Loucy (cell line): Measurements from ENCODE around the gene ALG8.

ENCODE experiments used
- H2AFZ ChIP-seq: fragments of 200-600 bp; sonication (generic); 2 replicates; pipeline ENCODE4 v1.6.0; 2016; ENCODE audit warnings: antibody characterized with exemption, mild to moderate bottlenecking, low read length, moderate library complexity
- H3F3A ChIP-seq: fragments of 200-600 bp; 2 replicates; pipeline ENCODE4 v1.6.0; 2016; ENCODE audit warnings: antibody characterized with exemption, low read depth, mild to moderate bottlenecking
- H3K27me3 ChIP-seq: fragments of 200-600 bp; sonication (generic); 2 replicates; pipeline ENCODE4 v1.6.1; 2014; ENCODE audit warnings: low read length, mild to moderate bottlenecking; ENCODE audit not compliant: insufficient read depth, poor library complexity, severe bottlenecking
- H3K36me3 ChIP-seq: fragments of 200-600 bp; sonication (generic); 2 replicates; pipeline ENCODE4 v1.6.1; 2016; ENCODE audit warnings: low read length; ENCODE audit not compliant: insufficient read depth
- H3K4me1 ChIP-seq: fragments of 200-600 bp; sonication (generic); 2 replicates; pipeline ENCODE4 v1.5.1; 2014; ENCODE audit warnings: low read length, mild to moderate bottlenecking; ENCODE audit not compliant: insufficient read depth, poor library complexity, severe bottlenecking
- H3K4me2 ChIP-seq: fragments of 200-600 bp; sonication (generic); 2 replicates; pipeline ENCODE4 v1.6.0; 2014; ENCODE audit warnings: antibody characterized with exemption, low read length, low read depth, mild to moderate bottlenecking; ENCODE audit not compliant: poor library complexity, severe bottlenecking
- H3K4me3 ChIP-seq: fragments of 200-600 bp; sonication (generic); 2 replicates; pipeline ENCODE4 v1.5.1; 2014; ENCODE audit warnings: low read length, mild to moderate bottlenecking, mixed read lengths; ENCODE audit not compliant: poor library complexity, severe bottlenecking
- H3K79me2 ChIP-seq: fragments of 200-600 bp; sonication (generic); 2 replicates; pipeline ENCODE4 v1.6.1; 2014; ENCODE audit warnings: low read length; ENCODE audit not compliant: insufficient read depth
- H3K9ac ChIP-seq: fragments of 200-600 bp; sonication (generic); 2 replicates; pipeline ENCODE4 v1.6.0; 2014; ENCODE audit warnings: mild to moderate bottlenecking, low read depth, low read length, moderate library complexity; ENCODE audit not compliant: poor library complexity, severe bottlenecking
- H3K9me2 ChIP-seq: fragments of 200-600 bp; sonication (generic); replicated peaks from 2 replicates; pipeline ENCODE4 v1.6.1; 2016; ENCODE audit warnings: low read depth, low read length, mixed read lengths
- H3K9me3 ChIP-seq: fragments of 200-600 bp; sonication (generic); 2 replicates; pipeline ENCODE4 v1.6.1; 2014; ENCODE audit warnings: mild to moderate bottlenecking, antibody characterized with exemption, low read length, low read depth; ENCODE audit not compliant: insufficient read depth
- H4K20me1 ChIP-seq: fragments of 200-600 bp; sonication (generic); 2 replicates; pipeline ENCODE4 v1.6.0; 2014; ENCODE audit warnings: antibody characterized with exemption, low read length, mild to moderate bottlenecking; ENCODE audit not compliant: insufficient read depth, poor library complexity, severe bottlenecking
- EZH2phosphoT487 ChIP-seq: fragments of 200-600 bp; IDR thresholded peaks from 2 replicates; pipeline ENCODE4 v1.6.1; 2018; ENCODE audit warnings: antibody characterized with exemption, mild to moderate bottlenecking, moderate library complexity, borderline replicate concordance
- TF ChIP-seq, protein P1 (sequence below): fragments of 200-600 bp; sonication (generic); conservative IDR thresholded peaks from 2 replicates; pipeline ENCODE4 v1.5.1; 2014; ENCODE audit warnings: mild to moderate bottlenecking, antibody characterized with exemption, low read length

Gene ALG8

DNA sequence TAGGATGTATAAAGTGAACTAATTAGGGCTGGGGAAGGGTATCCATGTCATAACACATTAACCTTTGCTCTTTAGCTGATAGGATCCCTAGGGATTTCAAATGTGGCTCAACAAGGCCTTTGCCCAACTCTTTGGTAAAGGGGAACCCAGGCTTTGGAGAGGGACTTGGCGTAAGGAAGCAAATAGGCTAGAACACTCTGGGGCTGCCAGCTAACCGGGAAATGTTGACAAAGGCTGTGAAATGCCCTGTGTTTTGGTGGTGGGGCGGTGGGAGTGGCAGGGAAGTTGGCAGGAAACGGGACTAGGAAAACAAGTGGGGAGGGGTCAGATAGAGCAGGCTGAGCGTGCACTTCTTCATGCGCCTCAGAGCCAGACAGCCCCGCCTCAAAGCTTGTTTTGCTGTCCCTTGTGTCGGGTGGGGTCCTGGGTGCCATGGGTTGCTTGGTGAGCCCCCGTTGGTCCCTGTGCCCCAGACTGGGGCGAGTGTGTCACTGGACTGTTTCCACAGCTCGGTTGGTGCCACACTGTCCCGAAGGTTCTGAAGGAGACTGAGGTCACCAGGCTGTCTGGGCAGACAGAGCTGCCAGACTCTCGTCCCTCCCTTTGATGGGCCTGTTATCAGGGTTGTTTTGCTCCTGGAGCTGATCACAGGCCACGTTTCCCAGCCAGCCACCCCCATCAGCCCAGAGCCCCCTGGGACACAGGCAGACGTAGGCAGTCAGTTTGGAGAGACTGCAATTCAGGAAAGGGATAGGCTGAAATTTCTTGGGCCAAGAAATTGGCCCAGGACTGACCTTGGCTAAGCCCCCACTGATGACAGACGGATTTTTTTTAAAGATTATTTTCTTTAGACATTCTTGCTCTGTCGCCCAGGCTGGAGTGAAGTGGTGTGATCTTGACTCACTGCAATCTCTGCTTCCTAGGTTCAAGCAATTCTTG lies 29.4 kb upstream of the ALG8 start:
- Histone ChIP-seq H3K4me3 (no peak overlapping the region), H3K4me2 (no peak overlapping the region), H4K20me1 (no peaks in the 10 kb centered on the region), H3K79me2 (no peaks in the 10 kb centered on the region), H3K36me3 (no peaks in the 10 kb centered on the region), H3K9me2 (no peaks in the 10 kb centered on the region), H3K9me3 (no peaks in the 10 kb centered on the region), H3K9ac (no peak overlapping the region), H2AFZ (no peak overlapping the region), H3K27me3 (no peaks in the 10 kb centered on the region), H3K4me1 (no peaks in the 10 kb centered on the region), H3F3A (no peaks in the 10 kb centered on the region)
- TF ChIP-seq EZH2phosphoT487 = no peak
- TF ChIP-seq, protein P1, sequence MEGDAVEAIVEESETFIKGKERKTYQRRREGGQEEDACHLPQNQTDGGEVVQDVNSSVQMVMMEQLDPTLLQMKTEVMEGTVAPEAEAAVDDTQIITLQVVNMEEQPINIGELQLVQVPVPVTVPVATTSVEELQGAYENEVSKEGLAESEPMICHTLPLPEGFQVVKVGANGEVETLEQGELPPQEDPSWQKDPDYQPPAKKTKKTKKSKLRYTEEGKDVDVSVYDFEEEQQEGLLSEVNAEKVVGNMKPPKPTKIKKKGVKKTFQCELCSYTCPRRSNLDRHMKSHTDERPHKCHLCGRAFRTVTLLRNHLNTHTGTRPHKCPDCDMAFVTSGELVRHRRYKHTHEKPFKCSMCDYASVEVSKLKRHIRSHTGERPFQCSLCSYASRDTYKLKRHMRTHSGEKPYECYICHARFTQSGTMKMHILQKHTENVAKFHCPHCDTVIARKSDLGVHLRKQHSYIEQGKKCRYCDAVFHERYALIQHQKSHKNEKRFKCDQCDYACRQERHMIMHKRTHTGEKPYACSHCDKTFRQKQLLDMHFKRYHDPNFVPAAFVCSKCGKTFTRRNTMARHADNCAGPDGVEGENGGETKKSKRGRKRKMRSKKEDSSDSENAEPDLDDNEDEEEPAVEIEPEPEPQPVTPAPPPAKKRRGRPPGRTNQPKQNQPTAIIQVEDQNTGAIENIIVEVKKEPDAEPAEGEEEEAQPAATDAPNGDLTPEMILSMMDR = no peak

DNA sequence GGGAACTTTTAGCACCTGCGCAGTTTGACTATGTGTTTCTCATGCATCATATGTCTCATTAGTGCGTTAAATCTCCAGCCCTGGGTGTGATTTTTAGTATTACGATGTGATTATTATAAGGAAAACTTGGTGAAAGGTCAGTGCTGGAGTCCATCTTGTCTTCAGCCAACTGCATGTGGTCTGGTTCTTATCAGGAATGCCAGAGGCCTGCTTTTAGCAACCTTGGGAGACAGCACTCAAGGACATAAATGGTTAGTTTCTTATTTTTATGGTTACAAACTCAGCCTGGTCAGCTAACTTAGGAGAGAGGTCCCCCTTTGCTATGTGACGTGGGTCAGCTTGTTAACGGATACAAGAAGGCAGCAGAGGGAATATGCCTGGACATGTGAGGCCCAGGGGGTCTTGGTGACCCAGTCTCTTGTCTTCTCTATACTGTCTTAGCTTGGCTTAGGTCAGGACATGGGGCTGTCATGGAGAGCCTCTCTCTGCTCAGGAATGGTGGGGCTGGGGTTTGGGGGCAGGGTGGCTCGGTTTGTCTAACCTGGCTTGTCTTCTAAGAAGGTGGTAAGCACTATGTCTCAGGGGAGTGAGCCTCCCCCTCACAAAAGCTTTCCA lies 27.5 kb upstream of the ALG8 start:
- Histone ChIP-seq H3K36me3 (no peaks in the 10 kb centered on the region), H3K9ac (no peak overlapping the region), H3K4me2 (no peak overlapping the region), H3F3A (no peaks in the 10 kb centered on the region), H4K20me1 (no peaks in the 10 kb centered on the region), H3K27me3 (no peaks in the 10 kb centered on the region), H3K9me2 (no peaks in the 10 kb centered on the region), H3K79me2 (no peaks in the 10 kb centered on the region), H3K4me3 (no peak overlapping the region), H3K9me3 (no peaks in the 10 kb centered on the region), H2AFZ (no peak overlapping the region), H3K4me1 (no peaks in the 10 kb centered on the region)
- no peak for TF ChIP-seq EZH2phosphoT487
- TF ChIP-seq, protein P1 = no peak

- TF ChIP-seq, protein P1 = no peak
- no peak for TF ChIP-seq EZH2phosphoT487
- Histone ChIP-seq H3F3A (no peaks in the 10 kb centered on the region), H3K9me2 (no peaks in the 10 kb centered on the region), H3K79me2 (no peaks in the 10 kb centered on the region), H2AFZ (no peak overlapping the region), H4K20me1 (no peaks in the 10 kb centered on the region), H3K4me3 (no peak overlapping the region), H3K9me3 (no peaks in the 10 kb centered on the region), H3K4me2 (no peak overlapping the region), H3K36me3 (no peaks in the 10 kb centered on the region), H3K4me1 (no peaks in the 10 kb centered on the region), H3K9ac (no peak overlapping the region), H3K27me3 (no peaks in the 10 kb centered on the region)
Measured at GRCh38 chr11:78164471-78164870, 25.0 kb upstream of the ALG8 start.
